GM21529 (cell line): ENCODE data around the gene SNORC.

Source experiments
- ATAC-seq: cut with Tn5 transposase; IDR thresholded peaks from one replicate; pipeline ENCODE4 v1.9.1; 2021; ENCODE audit not compliant: unreplicated experiment

Gene SNORC

DNA sequence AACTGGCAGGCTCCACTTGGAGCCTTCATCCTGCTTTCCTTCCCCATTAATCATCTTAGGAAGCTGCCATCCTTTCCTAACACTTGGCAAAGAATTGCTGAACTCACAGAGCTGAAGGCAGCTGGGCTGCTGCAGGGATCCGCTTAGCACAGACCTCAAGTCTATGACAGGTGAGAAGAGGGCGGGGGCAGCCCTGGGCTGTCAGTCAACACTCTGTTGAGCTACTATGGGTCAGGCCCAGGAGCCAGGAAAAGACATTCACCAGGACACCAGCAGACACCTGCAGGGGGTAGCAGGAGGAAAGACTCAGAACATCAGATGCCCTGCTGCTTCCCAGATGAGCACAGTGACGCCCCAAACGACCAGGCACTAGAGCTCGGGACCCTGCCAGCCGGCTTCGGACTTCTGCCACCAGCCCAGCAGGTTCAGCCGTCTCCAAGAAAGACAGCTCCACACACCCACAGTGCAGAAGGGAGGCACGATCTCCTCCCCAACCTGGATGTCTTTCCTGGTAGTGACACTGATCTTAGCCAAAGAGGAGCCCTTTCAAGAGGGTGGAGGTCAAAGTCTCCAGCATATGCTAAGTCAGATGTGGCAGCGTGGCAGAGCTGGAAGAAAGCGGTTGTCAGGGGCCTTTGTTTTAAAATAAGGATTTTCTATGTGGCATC is 55.2 kb downstream of the SNORC start:
- ATAC-seq: no peak

DNA sequence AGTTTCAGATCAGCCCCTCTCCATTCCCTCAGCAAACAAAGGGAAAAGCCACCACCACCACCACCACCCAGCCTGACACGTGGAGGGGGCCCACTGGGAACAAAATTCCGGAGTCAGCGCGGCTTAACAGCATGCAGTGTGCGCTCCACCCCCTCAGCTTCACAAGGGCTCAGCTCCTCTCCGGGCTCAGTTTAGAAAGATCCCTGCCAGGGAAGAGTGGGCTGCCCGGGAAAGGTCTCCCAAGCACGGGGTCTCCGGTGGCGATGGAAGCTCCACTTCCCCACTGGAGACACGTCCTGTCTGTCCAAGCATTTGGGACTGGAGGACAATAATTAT is 55.7 kb downstream of the SNORC start:
- ATAC-seq: no peak

DNA sequence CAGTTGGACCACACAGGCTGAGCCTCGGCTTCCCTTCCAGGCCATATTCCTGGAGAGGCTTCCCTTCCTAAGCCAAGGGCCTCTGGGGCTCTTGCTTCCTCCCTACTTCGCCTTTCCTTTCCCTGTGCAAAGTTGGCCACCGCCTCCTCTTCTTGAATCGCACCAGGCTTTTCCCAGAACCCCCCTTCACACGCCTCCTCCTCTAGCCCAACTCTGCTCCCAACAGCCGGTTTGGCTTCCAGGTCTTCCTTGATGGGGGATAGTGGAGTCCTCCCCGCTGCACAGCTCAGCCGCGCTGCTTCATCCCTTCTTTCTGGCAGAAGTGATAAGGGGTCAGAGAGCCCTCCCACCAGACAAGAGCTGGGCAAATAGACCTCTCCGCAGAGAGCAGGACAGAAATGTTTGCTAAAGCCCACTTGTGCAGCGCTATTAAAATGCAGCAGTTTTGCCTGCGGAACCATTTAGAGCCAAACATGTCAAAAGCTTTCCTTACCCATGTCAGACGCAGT is 56.4 kb downstream of the SNORC start:
- ATAC-seq: no peak

DNA sequence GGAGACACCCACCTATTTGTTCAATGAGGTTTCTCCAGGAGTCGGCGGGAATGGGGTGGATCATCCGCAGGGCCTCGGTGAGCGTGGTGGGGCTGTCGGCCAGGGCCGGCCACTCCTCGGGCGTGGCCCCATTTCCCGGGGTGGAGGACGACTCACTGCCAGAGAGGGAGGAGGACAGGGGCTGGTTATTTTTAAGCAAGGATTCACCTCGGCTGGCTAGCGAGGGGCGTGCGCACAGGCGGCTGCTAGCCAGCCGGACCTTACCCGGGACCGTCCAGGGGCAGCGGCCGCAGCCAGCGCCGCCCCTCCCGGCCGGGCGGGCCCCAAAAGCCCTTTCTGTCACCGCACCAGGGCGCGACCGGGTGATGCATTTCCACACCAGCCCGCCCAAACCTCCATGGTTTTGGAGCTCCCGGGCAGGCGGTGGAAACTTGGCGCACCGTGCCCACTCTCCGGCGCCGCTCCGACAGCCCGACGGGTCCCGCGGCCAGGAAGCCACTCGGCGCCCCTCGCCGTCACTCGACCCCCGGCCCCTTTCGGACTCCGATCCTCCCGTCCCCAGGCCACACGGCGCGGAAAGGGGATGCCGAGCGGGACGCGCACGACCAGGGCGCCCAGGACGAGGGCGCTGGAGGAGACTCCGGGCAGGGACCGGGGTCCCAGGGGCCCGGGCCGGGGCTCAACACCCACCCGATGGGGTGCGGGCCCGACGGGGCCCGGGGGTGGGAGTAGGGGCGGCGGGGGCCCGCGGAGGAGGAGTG is 57.1 kb downstream of the SNORC start:
- ATAC-seq: no peak

DNA sequence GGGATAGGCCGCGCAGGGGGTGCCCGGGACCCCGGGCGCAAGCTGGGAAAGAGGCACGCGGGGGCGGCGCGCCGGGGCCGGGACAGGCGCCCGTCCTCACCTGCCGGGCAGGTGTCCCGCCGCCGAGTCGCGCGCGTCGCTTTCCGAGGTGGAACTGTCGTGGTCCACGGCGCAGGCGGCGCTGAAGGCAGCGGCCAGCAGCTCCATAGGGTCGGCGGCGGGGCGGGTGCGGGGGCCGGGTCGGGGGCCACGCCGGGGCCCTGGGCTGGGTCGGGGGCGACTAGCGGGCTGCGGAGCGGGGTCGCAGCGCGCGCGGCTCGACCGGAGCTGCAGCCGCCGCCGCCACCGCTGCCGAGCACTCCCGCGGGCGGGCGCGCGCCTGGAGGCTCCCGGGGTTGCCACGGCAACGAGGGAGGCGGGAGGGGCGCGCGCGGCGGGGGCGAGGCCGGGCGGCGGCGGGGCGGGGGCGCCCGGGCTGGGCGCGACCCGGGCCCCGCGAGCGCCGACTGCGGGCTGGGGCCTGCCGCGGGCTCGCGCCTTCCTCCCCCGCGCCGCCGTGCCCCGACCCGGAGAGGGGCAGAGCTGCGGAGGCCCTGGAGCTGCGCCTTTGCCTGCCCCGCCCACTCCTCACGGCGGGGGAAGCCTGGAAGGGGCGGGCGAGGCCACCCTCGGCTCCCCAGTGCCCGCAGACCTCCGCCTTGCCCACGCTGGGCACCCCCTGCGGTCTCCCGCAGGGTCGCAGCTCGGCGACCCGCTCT is 57.9 kb downstream of the SNORC start:
- ATAC-seq: no peak
